ENCODE measurements around the gene AKT3.

Gene AKT3

GRCh38 chr1:243727503-243728203 is 122.4 kb downstream of the AKT3 start:
- peaks cover 45% of the 10 kb centered on the region for H3K4me1 Mint-ChIP-seq
- no peaks in the 10 kb centered on the region for H3K27me3 Mint-ChIP-seq
- peak; percentile 92 for ATAC-seq (ENCODE audit: low read depth)
- peak overlapping the region; percentile 68 for H3K4me3 Mint-ChIP-seq
- peaks cover 11% of the 10 kb centered on the region for H3K36me3 Mint-ChIP-seq
- H3K27ac Mint-ChIP-seq: peak overlapping the region; percentile 93
- peak in 1 of 2 donors; percentile 21 for DNase-seq (ENCODE audit: low spot score in 2 of 2)
- no peaks in the 10 kb centered on the region for H3K9me3 Mint-ChIP-seq

GRCh38 chr1:243726806-243727502 is 123.1 kb downstream of the AKT3 start:
- Mint-ChIP-seq H3K4me1 (peaks cover 43% of the 10 kb centered on the region), H3K27me3 (no peaks in the 10 kb centered on the region), H3K4me3 (no peak overlapping the region), H3K27ac (peak overlapping the region; percentile 93), H3K9me3 (no peaks in the 10 kb centered on the region), H3K36me3 (peaks cover 11% of the 10 kb centered on the region)
- DNase-seq (ENCODE audit: low spot score in 2 of 2) (no peak), ATAC-seq (ENCODE audit: low read depth) (peak; percentile 13)

DNA sequence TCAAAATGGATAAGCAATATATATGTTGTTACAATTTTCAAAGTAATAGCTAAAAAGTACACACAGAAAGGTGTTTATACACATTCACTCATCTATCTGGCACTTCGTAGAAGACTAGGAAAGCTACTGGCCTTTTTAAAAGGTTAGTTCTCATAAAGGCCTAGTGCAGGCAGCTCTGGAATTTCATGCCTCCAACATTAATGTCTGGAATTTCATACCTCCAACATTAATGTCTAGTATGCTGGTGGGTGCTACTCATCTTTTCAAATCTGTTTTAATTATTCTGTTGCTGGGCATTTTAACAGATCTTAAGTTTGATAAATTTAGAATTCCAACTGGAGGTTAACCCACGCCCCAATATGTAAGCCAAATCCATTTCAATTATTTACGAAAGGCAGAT is 124.2 kb downstream of the AKT3 start:
- no peaks in the 10 kb centered on the region for H3K27me3 Mint-ChIP-seq
- peaks cover 12% of the 10 kb centered on the region for H3K36me3 Mint-ChIP-seq
- ATAC-seq (ENCODE audit: low read depth): no peak
- no peak for DNase-seq (ENCODE audit: low spot score in 2 of 2)
- no peak overlapping the region for H3K4me3 Mint-ChIP-seq
- no peaks in the 10 kb centered on the region for H3K9me3 Mint-ChIP-seq
- H3K27ac Mint-ChIP-seq: peak overlapping the region; percentile 93
- H3K4me1 Mint-ChIP-seq: peaks cover 41% of the 10 kb centered on the region

- Mint-ChIP-seq H3K4me1 (peaks cover 42% of the 10 kb centered on the region), H3K27ac (peak overlapping the region; percentile 93)
Observed at GRCh38 chr1:243725075-243725474, 125.0 kb downstream of the AKT3 start.

DNA sequence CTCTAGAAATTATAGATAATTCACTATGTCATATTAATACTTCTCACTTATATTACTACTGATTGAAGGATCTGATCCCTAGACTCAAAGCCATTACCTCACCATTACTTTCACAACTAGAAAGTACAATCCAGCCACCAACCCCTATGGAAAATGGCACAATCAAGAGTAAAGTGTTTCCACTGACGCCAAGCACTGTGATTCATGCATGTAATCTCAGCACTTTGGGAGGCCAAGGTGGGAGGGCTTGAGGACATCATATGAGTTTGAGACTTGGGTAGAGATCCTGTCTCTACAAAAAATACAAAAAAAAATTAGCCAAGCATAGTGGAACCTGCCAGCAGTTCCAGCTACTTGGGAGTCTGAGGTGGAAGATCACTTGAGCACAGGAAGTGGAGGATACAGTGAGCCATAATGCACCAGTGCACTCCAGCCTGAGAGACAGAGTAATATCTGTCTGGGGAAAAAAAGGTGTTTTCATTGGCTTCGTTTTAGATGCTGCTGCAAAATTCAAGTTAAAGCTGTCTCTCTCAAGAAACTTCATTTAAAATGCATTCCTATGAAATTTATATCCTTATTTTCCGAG is 126.5 kb downstream of the AKT3 start:
- Mint-ChIP-seq H3K27me3 (no peaks in the 10 kb centered on the region), H3K27ac (peak overlapping the region; percentile 45), H3K36me3 (peaks cover 6% of the 10 kb centered on the region), H3K4me1 (peaks cover 38% of the 10 kb centered on the region), H3K4me3 (no peak overlapping the region), H3K9me3 (no peaks in the 10 kb centered on the region)
- DNase-seq (ENCODE audit: low spot score in 2 of 2) (no peak), ATAC-seq (ENCODE audit: low read depth) (no peak)

More at GRCh38 chr1:243725075-243725474, 125.0 kb downstream of the AKT3 start:
- Mint-ChIP-seq H3K4me3 (no peak overlapping the region), H3K36me3 (peaks cover 6% of the 10 kb centered on the region), H3K27me3 (no peaks in the 10 kb centered on the region), H3K9me3 (no peaks in the 10 kb centered on the region)
- DNase-seq (ENCODE audit: low spot score in 2 of 2) (no peak), ATAC-seq (ENCODE audit: low read depth) (no peak)

DNA sequence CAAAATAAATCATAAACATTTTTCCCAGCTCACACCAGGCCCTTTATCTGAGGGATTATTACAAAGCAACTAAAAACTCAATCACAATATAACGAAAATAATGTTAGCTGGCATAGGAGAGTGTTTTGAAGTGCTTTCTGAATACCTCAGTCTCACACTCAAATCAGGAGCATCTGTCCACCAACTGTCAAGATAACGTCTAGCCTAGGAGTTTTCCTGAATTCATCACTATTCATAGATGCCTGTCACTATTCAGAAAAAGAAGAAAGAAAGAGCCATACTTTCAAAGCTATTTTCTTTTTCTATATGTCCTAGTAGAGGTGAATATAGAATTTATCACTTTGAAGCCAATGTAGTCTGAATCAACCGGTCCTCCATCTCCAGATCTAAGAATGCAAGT is 127.0 kb downstream of the AKT3 start:
- Mint-ChIP-seq H3K36me3 (peaks cover 6% of the 10 kb centered on the region), H3K9me3 (no peaks in the 10 kb centered on the region), H3K27me3 (no peaks in the 10 kb centered on the region), H3K4me1 (peaks cover 35% of the 10 kb centered on the region), H3K4me3 (no peak overlapping the region), H3K27ac (no peak overlapping the region)
- DNase-seq (ENCODE audit: low spot score in 2 of 2): no peak
- ATAC-seq (ENCODE audit: low read depth): no peak

DNA sequence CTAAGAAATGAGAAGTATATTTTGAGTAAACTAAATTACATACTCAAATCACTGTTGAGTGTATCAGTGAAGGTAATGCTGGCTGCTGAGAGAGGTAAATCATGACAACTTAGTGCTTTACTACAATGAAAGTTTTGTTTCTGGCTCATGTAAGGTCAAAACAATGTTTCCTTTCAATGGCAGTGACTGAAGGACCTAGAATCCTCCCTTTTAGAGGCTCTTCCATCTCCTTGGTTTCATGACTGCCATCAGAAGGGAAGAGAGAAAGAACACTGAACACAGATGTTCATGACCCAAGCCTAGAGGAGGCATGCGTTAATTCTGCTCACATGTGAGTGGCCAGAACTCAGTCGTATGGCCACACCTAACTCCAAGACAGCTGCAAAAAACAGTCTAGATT is 130.6 kb downstream of the AKT3 start:
- DNase-seq (ENCODE audit: low spot score in 2 of 2): no peak
- Mint-ChIP-seq H3K4me3 (no peak overlapping the region), H3K9me3 (no peaks in the 10 kb centered on the region), H3K27me3 (no peaks in the 10 kb centered on the region), H3K27ac (no peak overlapping the region), H3K36me3 (peaks cover 6% of the 10 kb centered on the region), H3K4me1 (peaks cover 18% of the 10 kb centered on the region)
- no peak for ATAC-seq (ENCODE audit: low read depth)

GRCh38 chr1:243718893-243719292 is 131.2 kb downstream of the AKT3 start:
- ATAC-seq (ENCODE audit: low read depth) (no peak), DNase-seq (ENCODE audit: low spot score in 2 of 2) (no peak)
- H3K4me3 Mint-ChIP-seq: no peak overlapping the region
- no peak overlapping the region for H3K27ac Mint-ChIP-seq
- peaks cover 15% of the 10 kb centered on the region for H3K4me1 Mint-ChIP-seq
- H3K27me3 Mint-ChIP-seq: no peaks in the 10 kb centered on the region
- H3K36me3 Mint-ChIP-seq: peaks cover 6% of the 10 kb centered on the region
- H3K9me3 Mint-ChIP-seq: no peaks in the 10 kb centered on the region

GRCh38 chr1:243718022-243718421 is 132.0 kb downstream of the AKT3 start:
- Mint-ChIP-seq H3K36me3 (peaks cover 6% of the 10 kb centered on the region), H3K4me3 (no peak overlapping the region), H3K4me1 (peaks cover 16% of the 10 kb centered on the region), H3K9me3 (no peaks in the 10 kb centered on the region), H3K27me3 (no peaks in the 10 kb centered on the region), H3K27ac (no peak overlapping the region)
- ATAC-seq (ENCODE audit: low read depth) (no peak), DNase-seq (ENCODE audit: low spot score in 2 of 2) (no peak)

DNA sequence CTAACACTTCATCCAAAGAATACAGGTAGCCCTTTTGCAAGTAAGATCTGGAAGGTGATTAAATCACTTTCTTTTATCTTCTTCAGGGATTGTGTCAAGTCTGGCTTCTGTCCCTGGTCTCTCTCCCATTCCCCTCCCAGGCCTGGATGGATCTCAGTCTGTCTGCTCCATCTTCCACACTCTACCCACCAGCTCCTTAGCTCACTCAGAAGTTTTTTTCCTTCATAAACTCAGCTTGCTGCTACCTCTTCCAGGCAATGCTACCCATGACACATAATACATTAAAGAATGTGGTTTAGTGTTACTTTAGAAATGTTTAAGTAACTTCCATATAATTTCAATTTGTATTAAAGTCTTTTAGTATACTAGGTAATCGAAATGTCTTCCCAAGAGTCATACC is 133.1 kb downstream of the AKT3 start:
- H3K9me3 Mint-ChIP-seq: no peaks in the 10 kb centered on the region
- no peaks in the 10 kb centered on the region for H3K27me3 Mint-ChIP-seq
- no peak overlapping the region for H3K4me3 Mint-ChIP-seq
- H3K4me1 Mint-ChIP-seq: peaks cover 17% of the 10 kb centered on the region
- no peak overlapping the region for H3K27ac Mint-ChIP-seq
- peaks cover 6% of the 10 kb centered on the region for H3K36me3 Mint-ChIP-seq
- ATAC-seq (ENCODE audit: low read depth) (no peak), DNase-seq (ENCODE audit: low spot score in 2 of 2) (no peak)

DNA sequence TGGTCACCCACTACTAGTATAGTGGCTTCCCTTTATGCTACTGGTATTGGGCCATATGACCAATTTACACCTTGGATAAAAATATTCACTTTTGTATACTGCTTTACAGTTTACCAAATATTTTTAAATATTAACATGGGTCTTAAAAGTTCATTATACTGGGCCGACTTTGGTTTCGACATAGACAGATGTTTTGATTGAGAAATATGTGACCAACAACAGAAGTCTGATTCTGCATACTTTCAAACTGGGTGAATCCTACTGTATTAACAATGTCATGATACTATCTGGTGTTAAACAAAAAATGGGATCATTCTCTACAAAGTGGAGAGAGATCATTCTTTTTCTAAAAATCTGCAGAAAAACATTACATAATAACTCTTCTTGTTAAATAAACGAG is 134.8 kb downstream of the AKT3 start:
- DNase-seq (ENCODE audit: low spot score in 2 of 2) (no peak), ATAC-seq (ENCODE audit: low read depth) (no peak)
- H3K27me3 Mint-ChIP-seq: no peaks in the 10 kb centered on the region
- no peak overlapping the region for H3K4me3 Mint-ChIP-seq
- H3K4me1 Mint-ChIP-seq: peaks cover 14% of the 10 kb centered on the region
- peaks cover 4% of the 10 kb centered on the region for H3K36me3 Mint-ChIP-seq
- H3K9me3 Mint-ChIP-seq: no peaks in the 10 kb centered on the region
- no peak overlapping the region for H3K27ac Mint-ChIP-seq

GRCh38 chr1:243713470-243714186 is 136.4 kb downstream of the AKT3 start:
- no peak overlapping the region for H3K27ac Mint-ChIP-seq
- H3K4me1 Mint-ChIP-seq: peaks cover 12% of the 10 kb centered on the region

DNA sequence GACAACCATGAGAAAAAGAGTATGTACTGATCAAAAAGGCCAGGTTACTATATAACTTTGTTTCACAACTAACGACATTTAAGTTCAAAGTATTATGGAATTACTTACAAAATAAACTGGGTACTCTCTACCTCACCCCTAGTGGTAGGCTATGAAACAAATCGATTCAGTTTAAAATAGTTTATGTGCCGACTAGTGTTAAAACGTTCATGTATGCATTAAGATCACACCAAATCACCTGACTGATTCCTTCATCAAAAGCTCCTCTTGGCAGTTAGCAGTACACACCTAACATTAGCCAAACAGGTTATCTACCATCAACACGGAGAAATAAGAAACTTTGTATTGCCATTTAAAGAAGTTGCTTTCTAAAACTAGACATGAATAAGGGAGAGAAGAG is 137.1 kb downstream of the AKT3 start:
- ATAC-seq (ENCODE audit: low read depth) (peak; percentile 26), DNase-seq (ENCODE audit: low spot score in 2 of 2) (no peak)
- H3K9me3 Mint-ChIP-seq: no peaks in the 10 kb centered on the region
- H3K27ac Mint-ChIP-seq: peak overlapping the region; percentile 45
- H3K27me3 Mint-ChIP-seq: no peaks in the 10 kb centered on the region
- H3K4me3 Mint-ChIP-seq: peak overlapping the region; percentile 81
- H3K36me3 Mint-ChIP-seq: no peaks in the 10 kb centered on the region
- H3K4me1 Mint-ChIP-seq: peaks cover 12% of the 10 kb centered on the region

More at GRCh38 chr1:243713470-243714186, 136.4 kb downstream of the AKT3 start:
- ATAC-seq (ENCODE audit: low read depth) (no peak), DNase-seq (ENCODE audit: low spot score in 2 of 2) (no peak)
- Mint-ChIP-seq H3K4me3 (peak overlapping the region; percentile 51), H3K9me3 (no peaks in the 10 kb centered on the region), H3K27me3 (no peaks in the 10 kb centered on the region), H3K36me3 (no peaks in the 10 kb centered on the region)

DNA sequence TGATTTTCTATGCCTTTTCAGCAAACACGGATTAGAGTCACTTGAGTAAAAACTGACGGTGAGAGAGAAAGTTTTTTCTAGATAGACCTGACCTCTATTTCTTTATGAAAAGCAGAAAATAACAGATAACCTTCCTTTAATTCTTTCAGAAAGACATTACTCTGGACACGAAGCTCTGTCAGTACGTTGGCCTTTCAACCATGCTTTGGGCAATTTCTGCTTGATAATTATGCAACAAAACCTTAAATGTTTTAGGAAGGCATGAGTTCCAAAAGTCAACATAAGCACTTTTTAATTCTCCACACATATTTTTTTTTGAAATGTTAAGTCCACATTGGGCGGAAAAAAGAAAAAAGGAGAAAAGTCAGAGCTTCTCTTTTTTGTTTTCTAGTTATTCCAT is 137.8 kb downstream of the AKT3 start:
- Mint-ChIP-seq H3K27me3 (no peaks in the 10 kb centered on the region), H3K4me1 (peaks cover 12% of the 10 kb centered on the region), H3K27ac (no peak overlapping the region), H3K4me3 (no peak overlapping the region), H3K9me3 (no peaks in the 10 kb centered on the region), H3K36me3 (no peaks in the 10 kb centered on the region)
- ATAC-seq (ENCODE audit: low read depth) (no peak), DNase-seq (ENCODE audit: low spot score in 2 of 2) (no peak)

Data from memory B cell (primary cell).